Stimulated activated CD8-positive, alpha-beta memory T cell treated with anti-CD3 and anti-CD28 coated beads, Interleukin-7, amount 100 ng/mL, for 24 hours (primary cell): Measurements from ENCODE around the gene VGLL3.

Experiments used
- DNase-seq: peaks from one replicate; pipeline ENCODE4 v3.0.0-alpha.2; 2020; ENCODE audit warnings: low read depth

VGLL3 gene

DNA sequence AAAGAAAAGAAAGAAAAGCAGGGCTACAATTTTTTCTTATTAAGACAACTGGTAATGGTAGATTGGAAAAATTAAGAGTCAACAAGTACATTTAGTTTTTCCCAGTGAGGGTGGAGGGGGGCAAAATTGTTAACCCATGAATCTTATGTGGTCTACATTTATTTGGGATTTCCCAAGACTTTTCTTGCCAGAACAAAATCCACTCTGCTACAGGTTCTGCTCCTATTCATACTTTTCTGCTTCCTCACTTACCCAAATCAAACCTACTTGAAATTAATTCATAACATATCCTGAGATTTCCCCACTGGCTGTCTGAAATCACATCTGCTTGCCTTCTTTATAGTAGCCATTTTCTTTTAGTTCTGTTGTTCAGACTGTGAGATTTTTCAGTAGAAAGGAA, 41.1 kb downstream of the VGLL3 start:
- DNase-seq, result no peak

DNA sequence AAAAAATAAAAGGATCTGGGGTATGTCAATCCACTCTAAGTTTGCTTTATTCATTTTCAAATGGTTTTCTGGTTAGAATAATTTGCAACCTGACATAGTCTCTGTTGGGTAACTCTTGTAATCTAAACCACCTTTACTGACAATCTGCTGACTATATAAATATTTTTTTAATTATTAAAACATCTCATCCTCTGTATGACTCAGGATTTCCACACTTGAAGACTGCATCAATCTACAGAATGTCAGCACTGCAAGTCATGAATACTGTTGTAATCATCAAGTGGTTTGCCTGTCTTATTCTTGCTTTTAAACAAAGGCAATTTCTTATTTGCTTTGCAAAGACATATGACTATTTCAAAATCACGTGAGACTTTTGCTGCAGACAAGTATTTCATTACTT, 42.1 kb downstream of the VGLL3 start:
- no peak for DNase-seq

DNA sequence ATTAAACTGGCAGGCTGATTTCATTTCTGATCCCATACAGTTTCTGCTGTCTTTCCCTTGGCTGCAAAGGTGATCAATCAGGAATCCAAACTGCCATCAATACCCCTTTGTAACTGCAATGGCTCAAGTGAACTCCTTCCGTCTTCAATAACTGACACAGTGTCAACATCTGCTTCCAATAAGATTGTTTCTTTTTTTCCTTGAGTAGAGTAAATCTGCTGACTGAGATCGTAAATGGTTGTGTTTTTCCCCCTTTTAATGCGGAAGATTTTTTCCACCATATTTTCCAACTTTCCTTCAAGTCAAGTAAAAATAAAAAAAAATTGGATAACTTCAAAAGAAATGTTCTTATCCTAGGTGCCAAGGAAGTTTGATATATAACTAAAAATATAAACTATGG, 48.7 kb downstream of the VGLL3 start:
- DNase-seq, result no peak

DNA sequence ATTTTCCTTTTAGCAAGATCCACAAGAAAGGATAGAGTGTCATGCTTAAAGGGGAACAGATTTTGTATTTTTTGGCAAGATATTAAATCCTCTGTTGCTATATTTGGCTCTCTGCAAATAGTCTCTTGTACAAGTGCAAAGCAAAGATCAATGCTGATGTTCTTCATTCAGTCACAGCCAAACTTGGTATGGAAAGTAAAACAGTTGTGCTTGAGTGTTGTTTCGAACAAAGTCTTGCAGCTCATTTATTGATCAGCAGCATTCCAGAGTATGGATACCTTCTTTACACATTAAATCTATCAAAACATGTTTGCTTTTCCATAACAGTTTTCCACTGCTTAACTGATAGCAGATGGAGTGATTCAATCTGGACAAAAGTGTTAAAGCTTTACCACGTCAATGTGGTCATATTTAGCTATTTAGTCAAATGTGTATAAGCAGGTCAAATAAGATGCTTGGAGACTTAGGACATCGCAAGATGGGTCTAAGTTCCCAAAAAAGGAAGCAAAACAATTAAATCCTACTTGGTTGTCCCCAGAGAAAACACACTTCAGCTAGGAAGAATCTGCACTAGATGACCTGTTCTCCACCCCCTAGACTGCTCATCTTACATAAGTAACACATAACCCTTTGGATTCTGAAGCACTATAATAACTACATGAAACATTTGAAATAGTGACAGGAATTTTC, 52.4 kb downstream of the VGLL3 start:
- no peak for DNase-seq

DNA sequence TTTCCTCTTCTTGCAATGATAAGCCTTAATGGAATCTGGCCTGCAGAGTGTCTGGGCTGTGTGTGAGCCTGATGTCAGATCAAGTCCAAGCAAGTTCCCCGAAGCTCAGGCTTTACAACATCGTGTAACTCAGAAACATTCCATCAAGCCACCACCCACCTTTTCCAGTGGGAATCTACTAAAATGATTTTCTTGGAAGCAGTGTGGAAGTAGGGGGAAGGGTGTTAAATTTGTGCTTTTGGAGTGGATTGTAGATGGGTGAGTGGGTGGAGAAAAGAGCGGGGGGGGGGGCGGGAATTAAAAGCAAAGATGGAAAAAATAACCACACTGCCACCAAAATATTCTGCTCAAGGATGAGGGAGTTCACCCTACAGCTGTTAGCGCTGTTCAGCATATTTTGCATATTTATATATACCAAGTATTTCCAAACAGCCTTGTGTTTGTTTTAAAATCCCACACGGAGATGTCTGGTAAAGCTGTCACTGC, 53.6 kb downstream of the VGLL3 start:
- DNase-seq, result no peak

DNA sequence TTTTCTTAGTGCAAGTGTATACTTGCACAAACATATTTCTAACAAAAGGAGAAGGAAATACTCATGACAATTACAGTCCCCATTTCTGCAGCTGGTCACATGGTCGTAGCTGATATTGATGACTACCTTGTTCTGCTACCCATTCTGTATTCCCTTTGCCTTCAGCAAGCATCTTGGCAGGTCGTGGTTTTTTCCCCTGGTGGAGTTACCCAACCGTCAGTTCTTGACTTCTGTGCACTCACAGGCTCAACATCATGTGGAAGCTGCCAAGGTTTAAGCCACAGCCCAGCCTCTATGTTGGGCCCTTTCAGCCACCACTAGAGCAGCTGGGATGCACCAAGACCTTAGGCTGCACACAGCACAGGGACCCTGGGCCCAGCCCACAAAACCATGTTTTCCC, 56.1 kb downstream of the VGLL3 start:
- DNase-seq, result no peak

DNA sequence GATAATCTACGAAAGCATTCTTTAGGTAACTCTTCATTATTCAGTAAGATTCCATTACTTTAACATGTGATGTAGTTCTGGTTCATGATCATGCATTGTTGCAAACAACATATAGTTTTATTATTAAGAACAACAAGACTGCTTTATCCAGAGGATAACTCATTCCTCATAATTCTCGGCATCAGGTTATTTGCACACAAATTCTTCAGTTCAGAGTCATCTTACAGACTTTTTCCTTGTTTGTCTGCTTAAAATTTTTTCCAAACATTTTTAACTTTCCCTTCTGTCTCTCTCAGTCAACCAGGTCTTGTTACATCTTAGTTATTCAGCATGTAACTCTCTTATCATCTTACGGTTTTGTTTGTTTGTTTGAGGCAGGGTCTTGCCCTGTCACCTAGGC, 60.1 kb downstream of the VGLL3 start:
- DNase-seq, result no peak

DNA sequence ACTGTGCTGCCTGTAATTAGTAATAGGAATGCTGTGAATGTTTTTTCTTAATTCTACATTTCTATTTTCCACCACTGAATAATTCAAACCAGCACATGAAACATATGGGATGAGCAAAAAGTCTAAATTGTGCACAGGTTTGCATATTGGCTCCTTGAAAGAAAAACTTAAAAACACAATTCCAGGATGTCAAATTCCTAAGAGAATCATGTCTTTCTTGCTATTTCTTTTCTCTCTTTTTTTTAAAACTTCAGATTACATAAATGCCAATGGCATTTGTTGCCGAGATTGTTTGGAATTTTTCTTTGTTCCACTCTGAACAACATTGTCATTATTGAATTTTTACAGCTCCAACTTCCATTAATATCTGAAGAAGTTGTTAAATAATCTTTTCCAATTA, 60.8 kb downstream of the VGLL3 start:
- DNase-seq, result no peak

DNA sequence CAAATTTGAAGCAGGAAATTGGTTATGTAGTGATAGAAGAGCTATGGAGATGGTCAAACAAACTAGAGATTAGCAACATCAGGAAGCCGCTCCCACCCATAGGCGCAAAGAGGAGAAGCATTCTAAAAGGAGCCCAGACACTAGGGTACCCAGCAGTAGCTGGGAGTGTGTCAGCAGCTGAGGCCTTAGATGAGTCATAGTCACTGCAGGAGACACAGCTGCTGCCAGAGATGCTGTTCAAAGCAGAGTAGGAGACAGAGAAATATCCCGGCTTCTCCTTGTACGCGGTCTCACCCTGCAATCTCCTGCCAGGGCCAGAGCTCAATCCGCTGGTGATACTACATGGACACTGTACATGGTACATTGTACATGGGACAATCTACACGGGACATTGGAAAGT, 61.9 kb downstream of the VGLL3 start:
- no peak for DNase-seq

DNA sequence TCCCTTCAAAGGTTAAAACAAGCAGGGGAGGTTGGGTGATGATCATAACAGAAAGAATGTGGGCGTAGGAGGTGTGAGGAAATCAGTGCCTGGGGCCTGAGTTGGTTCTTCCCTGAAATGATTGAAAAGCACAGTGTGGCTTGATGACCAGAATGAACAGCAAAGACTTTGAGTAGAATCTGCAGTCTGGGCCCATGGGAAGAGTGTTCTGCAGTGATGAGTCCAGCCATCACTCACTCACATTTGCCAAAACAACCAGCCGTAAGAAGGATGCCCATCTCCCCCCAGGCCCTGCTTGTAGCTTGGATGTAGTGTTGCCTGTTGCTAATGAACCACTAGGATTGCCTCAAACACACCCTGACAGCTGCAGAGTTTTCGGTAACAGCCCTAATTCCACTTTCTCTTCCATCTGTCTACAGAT, 67.9 kb downstream of the VGLL3 start:
- DNase-seq, result no peak

DNA sequence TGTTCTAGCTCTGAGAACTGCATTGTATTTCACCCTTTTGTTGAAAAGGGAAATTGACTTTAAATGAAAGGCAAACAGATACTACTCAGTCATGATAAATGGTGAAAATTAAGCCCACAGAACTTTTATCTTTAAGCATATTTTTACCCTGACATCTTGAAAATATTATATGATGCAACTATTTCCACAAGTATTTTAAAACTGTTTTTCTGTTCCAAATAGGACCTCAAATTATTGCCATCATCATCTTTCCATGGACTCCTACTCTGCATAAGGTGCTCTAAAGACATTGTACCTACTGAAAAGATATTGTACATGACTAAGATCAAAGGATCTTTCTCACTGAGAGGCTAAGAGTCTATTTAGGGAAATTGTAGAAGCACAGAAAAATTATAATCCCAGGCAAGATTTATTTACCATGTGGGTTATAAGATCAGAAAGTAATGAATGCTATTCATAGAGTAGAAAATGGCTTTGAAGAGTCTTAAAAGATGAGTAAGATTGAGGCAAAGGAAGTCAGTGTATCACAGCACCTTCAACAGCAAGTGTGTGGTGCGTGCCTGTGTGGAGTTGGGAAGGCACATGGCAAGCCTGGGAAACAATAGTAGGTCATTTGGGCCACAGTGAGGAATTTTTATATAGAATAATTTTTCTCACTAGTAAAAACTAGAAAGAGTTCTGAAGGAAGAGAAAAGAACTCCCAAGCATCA, 68.8 kb downstream of the VGLL3 start:
- no peak for DNase-seq

DNA sequence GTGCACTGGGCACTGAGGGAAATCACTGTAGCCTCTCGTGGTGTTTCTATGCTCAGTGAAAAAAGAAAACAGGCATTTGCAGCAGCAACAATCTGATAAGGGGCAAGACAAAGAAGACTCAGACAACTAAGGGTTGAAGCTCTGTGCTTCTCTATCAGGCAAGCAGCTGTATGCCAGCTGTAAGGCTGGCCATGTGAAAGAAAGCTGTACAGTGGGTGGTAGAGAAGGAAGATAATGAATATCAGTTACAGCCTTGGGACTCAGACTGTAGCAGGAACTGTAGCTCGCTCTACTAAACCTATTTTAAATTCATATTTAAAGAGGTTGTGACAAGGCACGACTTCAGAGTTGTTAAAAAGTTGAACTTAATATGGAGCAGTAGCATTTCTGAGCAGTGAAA, 76.3 kb downstream of the VGLL3 start:
- no peak for DNase-seq

DNA sequence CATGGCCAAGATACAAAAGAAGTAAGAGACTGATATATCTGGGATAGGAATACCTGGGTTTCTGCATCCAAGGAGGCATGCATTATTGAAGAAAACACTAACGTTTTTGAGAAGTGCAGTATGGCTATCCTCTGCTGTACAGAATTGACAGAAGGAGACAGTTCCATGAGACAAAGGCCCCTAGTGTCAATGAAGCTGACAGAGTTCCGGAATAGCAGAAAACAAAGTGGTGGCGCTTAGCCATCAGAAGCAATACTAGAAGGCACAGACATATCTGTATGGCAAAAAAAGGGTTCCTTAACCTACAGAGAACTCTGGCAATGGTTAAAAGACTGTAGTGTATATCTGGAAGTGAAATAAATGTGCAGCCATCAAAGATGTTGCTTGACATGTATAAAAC, 77.8 kb downstream of the VGLL3 start:
- DNase-seq, result no peak

DNA sequence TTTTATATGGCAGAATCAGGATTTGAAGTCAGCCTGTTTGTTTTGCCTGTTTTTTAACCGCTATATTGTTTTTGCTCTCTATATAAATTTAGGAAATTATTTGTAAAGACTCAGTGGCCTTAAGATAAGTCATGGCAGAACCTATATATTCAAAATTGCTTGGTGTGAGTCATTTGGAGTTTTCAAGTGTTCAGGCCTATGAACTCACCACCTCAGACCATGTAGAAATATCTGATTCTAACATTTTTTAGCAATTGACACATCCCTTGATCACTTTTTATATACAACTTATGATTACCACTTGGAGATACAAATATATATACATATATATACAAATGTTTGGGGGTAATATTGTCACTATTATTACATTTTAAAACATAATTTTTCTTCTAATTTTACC, 95.7 kb downstream of the VGLL3 start:
- DNase-seq, result no peak

DNA sequence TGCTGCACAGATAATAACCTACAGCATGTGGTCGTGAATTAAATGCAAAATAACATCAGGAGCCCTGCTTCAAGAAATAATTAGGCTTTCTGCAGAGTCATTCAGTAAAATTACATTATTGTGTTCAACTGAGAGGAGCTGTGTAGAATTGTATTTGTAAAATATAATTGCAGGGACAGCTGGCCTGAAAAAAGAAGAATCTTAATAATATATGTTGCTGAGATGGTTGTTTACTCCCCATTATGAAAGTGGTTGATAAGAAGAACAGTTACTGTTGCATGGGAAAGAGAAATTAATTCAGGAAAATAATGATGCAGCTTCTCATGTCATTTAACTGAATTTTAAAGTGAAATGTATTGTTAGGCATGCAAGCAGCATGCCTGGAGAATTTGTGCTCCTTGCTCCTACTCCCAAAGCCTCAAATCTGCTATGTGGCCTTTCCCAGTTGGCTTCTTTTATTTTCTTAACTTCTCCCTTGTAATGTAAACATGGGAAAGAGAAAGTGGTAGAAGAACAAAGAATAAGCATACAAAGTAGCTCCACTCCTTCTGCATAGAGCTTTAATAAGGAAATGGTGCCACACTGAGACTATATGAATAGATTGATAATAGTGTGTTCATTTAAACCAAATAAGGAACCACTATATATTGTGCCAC, 100.1 kb downstream of the VGLL3 start:
- DNase-seq, result no peak
